Inflammatory macrophage (primary cell): Measurements from ENCODE around the gene SFT2D1.
A peak's percentile ranks its signal among the peaks of the same experiment; 100 is the strongest.
"Not testable (repeated sequence)": the region's sequence is repeated elsewhere in the genome, so short reads cannot be mapped to it uniquely, and the experiment has no call there.

Experiments
- DNase-seq, 2 donors: peaks; one replicate each; pipeline ENCODE4 v3.0.0-alpha.2; 2020 to 2022
- total RNA-seq, 18 experiments: gene quantifications; one replicate each; lab custom pipeline; 2026; ENCODE audit warnings: mixed read lengths in 6 of 18, inconsistent platforms in 2 of 18; lab: John Stamatoyannopoulos, UW

The SFT2D1 gene
- 36.0 to 97.1 (median 63.9) reads per million in 18 experiments for total RNA-seq

GRCh38 chr6:166342349-166343149, at the start of gene SFT2D1:
Gene SFT2D1 (minus strand): TSS chr6:166342545. CDS start chr6:166342481, 64 bp downstream.
- peak; percentile 91 to 94 for DNase-seq

DNA sequence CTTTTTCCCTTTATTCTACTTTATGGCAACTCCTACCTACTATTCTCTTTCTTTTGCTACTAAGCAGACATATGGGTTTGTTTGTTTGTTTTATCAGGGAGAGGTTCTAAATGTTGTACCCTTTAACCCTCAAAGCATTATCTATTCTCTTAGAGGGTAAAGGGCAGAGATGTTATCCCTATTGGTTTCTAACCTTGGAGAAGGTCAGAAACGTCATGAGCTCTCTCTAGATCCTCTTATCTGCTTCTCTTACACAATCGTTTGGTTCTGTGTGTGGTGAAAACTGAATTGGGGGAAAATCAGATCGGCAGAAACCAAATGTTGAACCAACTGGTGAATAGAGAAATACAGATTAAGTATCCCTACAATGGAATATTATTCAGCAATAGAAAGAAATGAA, 46.8 kb upstream of the SFT2D1 start:
- DNase-seq = no peak

DNA sequence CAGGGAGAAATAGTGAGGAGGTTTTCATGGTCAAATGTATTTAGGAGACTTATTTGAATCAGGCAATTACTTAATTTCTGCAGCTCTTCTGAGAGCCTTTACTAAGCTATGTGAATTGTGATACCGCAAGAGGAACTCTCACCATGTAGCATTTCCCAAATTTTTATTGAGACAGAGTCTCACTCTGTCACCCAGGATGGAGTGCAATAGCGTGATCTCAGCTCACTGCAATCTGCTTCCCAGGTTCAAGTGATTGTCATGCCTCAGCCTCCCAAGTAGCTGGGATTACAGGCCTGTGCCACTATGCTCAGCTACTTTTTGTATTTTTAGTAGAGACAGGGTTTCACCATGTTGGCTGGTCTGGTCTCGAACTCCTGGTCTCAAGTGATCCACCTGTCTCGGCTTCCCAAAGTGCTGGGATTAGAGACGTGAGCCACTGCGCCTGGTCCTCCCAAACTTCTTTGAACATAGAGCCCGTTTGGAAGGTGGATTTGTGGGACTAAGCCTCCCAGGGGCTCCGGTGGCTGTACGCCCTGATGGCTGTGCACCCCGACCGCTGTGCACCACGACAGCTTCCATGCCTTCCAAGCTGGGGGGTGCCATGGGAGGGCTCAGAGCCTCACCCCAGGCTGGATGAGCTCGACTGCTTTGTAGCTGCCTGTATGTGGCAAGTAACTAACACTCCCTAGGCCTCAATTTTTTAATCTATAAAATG, 46.1 kb upstream of the SFT2D1 start:
- peak in 1 of 2 donors; percentile 67 for DNase-seq

GRCh38 chr6:166387642-166388289, 45.4 kb upstream of the SFT2D1 start:
- DNase-seq = peak in 1 of 2 donors; percentile 16

GRCh38 chr6:166387098-166387497, 44.8 kb upstream of the SFT2D1 start:
- DNase-seq = not testable (repeated sequence)

- DNase-seq = no peak
Measured at GRCh38 chr6:166386111-166386510, 43.8 kb upstream of the SFT2D1 start.

GRCh38 chr6:166383802-166384363, 41.5 kb upstream of the SFT2D1 start:
- DNase-seq = not testable (repeated sequence)

DNA sequence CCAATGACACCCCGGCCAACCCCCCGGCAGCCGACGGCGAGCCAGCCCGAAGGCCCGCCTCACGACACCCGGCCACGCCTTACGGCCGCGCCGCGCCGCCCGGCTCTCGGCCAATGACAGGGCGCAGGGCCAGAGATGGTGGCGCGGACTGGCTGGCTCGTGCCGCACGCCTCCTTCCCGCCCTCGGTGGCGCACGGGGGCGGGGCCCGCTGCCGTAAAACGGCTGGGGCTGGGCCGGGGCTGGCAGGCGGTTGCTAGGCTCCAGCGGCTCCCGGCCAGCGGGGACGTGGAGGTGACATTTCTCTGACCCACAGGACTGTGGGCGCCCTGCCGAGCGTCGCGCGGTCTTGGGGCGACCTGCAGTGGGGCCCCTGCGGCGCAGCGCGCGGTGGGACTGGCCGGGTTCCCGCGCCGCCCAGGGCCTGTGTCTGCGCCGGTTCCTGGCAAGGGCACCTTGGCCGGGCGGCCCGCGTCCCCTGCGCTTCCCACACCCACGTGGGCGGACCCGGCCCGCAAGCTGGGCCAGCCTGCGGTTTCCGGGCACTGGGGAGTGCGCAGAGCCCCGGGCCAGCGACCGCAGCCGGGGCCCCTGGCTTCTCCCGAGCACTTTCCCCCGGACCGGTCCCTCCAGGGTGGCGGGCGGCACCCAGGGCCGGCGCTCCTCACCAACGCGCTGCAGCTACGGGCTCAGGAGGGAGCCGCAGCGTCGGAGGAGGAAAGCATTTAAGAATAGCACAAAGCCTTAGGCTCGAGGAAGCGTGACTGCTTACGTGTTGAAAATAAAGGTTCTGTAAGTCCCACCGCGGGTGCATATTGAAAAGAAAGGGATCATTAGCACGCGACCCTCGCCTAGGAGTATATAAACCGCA, 40.8 kb upstream of the SFT2D1 start, which contains the start of gene MPC1:
Gene MPC1 (minus strand): TSS at position 8 of the 869 bp plus-strand sequence. CDS start 64 bp downstream, outside the sequence.
- peak; percentile 98 to 99 for DNase-seq

- no peak for DNase-seq
Measured at GRCh38 chr6:166382500-166382932, 40.2 kb upstream of the SFT2D1 start.

GRCh38 chr6:166381733-166382499, 39.6 kb upstream of the SFT2D1 start:
- DNase-seq = peak; percentile 78 to 86

GRCh38 chr6:166381381-166381732, 39.0 kb upstream of the SFT2D1 start:
- no peak for DNase-seq

DNA sequence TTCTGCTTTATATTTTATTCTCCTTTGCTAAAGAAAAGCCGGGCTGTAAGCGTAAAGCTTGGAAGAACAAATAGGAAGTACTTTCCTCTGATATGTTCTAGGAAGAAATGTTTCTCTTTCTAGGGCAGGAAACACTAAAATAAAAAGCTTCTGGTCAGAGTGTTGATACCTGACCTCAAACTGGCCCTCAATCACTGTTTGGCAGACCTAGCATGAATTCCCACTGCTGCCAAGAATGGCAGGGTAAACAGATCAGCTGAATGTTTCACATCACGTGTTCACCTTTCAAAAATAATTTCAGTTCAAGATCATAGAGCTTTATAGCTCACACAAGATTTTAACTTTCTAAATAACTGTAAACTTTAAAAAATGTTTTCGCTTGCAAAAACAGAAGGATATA, 37.5 kb upstream of the SFT2D1 start:
- DNase-seq = no peak

DNA sequence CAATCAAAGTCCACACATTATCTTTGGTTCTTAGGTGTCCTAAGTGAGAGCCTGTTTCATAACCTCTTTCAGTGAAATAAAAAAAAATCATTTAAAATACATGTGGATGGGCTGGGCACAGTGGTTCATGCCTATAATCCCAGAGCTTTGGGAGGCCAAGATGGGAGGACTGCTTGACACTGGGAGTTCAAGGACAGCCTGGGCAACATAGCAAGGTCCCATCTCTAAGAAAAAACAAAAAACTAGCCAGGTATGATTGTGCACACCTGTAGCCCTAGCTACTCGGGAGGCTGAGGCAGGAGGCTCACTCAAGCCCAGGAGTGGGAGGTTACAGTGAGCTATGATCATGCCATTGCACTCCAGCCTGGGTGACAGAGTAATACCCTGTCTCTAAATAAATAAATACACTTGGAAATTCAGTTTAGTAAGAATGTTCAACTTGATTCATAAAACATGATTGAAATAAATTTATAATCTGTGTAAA, 36.8 kb upstream of the SFT2D1 start:
- DNase-seq = no peak

GRCh38 chr6:166377721-166378120, 35.4 kb upstream of the SFT2D1 start:
- no peak for DNase-seq

DNA sequence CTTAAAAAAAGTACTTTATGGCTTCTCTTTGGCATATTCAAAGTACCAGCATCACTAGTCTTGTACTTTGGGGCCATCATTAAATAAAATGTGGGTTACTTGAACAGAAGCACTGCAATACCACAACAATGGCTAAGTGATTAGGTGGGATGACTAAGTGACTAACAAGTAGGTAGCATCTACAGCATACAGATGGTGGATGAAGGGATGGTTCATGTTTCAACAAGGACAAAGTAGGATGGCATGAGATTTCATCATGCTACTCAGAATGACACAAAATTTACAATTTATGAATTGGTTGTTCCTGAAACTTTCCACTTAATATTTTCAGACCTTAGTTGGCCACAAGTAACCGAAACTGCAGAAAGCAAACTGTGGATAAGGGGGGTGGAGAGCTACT, 32.7 kb upstream of the SFT2D1 start:
- no peak for DNase-seq

- no peak for DNase-seq
Measured at GRCh38 chr6:166370489-166370888, 28.1 kb upstream of the SFT2D1 start.

DNA sequence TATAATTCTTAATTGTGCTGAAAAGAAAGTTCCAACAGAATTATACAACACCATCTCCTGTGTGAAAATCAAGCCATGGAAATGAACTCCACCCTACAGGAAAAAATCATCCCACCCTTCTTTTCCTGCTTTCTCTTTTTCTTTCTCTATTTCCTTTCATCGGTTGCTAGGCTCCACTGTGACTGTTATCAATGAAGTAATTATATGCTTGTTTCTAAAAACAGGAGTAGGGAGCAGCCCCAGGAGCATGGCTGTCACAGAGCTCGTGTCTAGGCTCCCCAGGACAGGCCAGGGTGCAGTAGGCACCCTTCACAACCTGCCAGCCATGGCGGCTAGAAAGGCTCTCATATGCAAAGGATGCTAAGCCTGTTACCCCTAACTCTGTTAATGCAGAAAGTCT, 27.4 kb upstream of the SFT2D1 start:
- no peak for DNase-seq

DNA sequence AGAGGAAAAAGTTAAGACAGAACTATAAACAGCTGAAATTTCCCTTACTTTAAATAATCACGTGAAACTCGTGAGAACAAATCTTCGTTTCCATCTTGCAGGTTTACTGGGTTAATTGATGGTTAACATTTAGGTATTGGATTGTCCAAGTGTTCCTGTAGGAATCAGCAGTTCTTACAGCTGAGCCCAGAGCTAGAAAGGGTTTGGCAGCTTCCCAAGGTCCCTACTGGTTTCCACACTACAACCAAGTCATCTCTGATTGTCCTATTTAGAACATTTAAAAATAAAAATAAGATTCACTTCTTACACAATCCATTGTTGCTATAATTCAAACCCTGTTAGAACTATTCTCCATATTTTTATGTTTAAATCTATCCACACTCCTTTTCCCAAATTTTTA, 24.6 kb upstream of the SFT2D1 start:
- DNase-seq = no peak

- DNase-seq = no peak
Measured at GRCh38 chr6:166365806-166366205, 23.5 kb upstream of the SFT2D1 start.

GRCh38 chr6:166365221-166365620, 22.9 kb upstream of the SFT2D1 start:
- peak in 1 of 2 donors; percentile 30 for DNase-seq

DNA sequence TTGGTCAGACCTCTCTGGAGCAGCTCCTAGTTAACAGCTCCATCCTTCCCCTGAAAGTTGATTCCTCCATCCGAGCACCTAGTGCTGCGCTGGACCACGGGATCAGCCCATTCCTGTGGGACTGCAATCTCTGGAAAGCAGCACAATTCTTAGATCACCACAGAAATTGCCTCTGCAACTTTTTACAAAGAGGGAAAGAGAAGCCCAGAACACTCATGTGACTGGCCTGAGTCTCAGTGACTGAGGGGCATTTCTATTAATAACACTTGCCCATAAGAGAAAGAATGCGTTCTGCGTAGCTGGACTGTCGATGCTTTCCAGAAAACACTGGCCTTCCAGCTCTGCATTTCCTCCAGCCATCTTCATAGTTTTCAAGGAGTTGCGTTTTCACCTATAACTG, 22.1 kb upstream of the SFT2D1 start:
- DNase-seq = no peak
